Limb (tissue), 2 donors: Measurements from ENCODE around the gene KNDC1.

ENCODE experiments used
- DNase-seq, 2 donors: peaks; one replicate each; pipeline ENCODE4 v3.0.0-alpha.2; 2016; ENCODE audit errors: extremely low spot score in 2 of 2

Gene KNDC1

GRCh38 chr10:133190225-133190624 lies 30.2 kb downstream of the KNDC1 start:
- no peak for DNase-seq

- no peak for DNase-seq
Observed at GRCh38 chr10:133191651-133192050, 31.6 kb downstream of the KNDC1 start.

GRCh38 chr10:133194151-133194550 lies 34.1 kb downstream of the KNDC1 start:
- DNase-seq: no peak

- no peak for DNase-seq
Observed at GRCh38 chr10:133195096-133195495, 35.1 kb downstream of the KNDC1 start.

- DNase-seq: no peak
Observed at GRCh38 chr10:133195611-133196010, 35.6 kb downstream of the KNDC1 start.

- peak in 1 of 2 donors; percentile 10 for DNase-seq
Observed at GRCh38 chr10:133196221-133196915, 36.3 kb downstream of the KNDC1 start.

GRCh38 chr10:133196936-133197758 lies 37.1 kb downstream of the KNDC1 start:
- no peak for DNase-seq

- no peak for DNase-seq
Observed at GRCh38 chr10:133197786-133198185, 37.8 kb downstream of the KNDC1 start.

- no peak for DNase-seq
Observed at GRCh38 chr10:133198206-133198605, 38.2 kb downstream of the KNDC1 start.

GRCh38 chr10:133198621-133199487 lies 38.8 kb downstream of the KNDC1 start:
- DNase-seq: no peak

GRCh38 chr10:133199488-133199885 lies 39.5 kb downstream of the KNDC1 start:
- DNase-seq: no peak

- DNase-seq: no peak
Observed at GRCh38 chr10:133199992-133200611, 40.1 kb downstream of the KNDC1 start.

GRCh38 chr10:133200621-133201031 lies 40.6 kb downstream of the KNDC1 start:
- DNase-seq: no peak

GRCh38 chr10:133201151-133201947 lies 41.3 kb downstream of the KNDC1 start:
- no peak for DNase-seq

GRCh38 chr10:133201948-133202725 lies 42.1 kb downstream of the KNDC1 start:
- DNase-seq: no peak

GRCh38 chr10:133202778-133203651 lies 43.0 kb downstream of the KNDC1 start:
- no peak for DNase-seq

- no peak for DNase-seq
Observed at GRCh38 chr10:133203652-133204195, 43.7 kb downstream of the KNDC1 start.

GRCh38 chr10:133204226-133205015 lies 44.4 kb downstream of the KNDC1 start:
- no peak for DNase-seq
